ENCODE data around the gene CEP164.
"Not testable (repeated sequence)": the region's sequence is repeated elsewhere in the genome, so short reads cannot be mapped to it uniquely, and the experiment has no call there.

Gene CEP164

GRCh38 chr11:117443266-117444186, 115.9 kb downstream of the CEP164 start:
- DNase-seq, result peak; percentile 76

- DNase-seq, result peak; percentile 37
Measured at GRCh38 chr11:117444256-117444655, 116.6 kb downstream of the CEP164 start.

- DNase-seq, result no peak
Measured at GRCh38 chr11:117444711-117445658, 117.3 kb downstream of the CEP164 start.

GRCh38 chr11:117449111-117449693, 121.5 kb downstream of the CEP164 start:
- DNase-seq, result no peak

- no peak for DNase-seq
Measured at GRCh38 chr11:117453886-117454563, 126.4 kb downstream of the CEP164 start.

GRCh38 chr11:117454564-117454917, 126.9 kb downstream of the CEP164 start:
- no peak for DNase-seq

- DNase-seq, result no peak
Measured at GRCh38 chr11:117456027-117456720, 128.5 kb downstream of the CEP164 start.

GRCh38 chr11:117456721-117457029, 129.0 kb downstream of the CEP164 start:
- DNase-seq, result not testable (repeated sequence)

GRCh38 chr11:117457031-117457785, 129.6 kb downstream of the CEP164 start:
- peak; percentile 47 for DNase-seq

GRCh38 chr11:117457835-117458234, 130.2 kb downstream of the CEP164 start:
- DNase-seq, result no peak

- DNase-seq, result peak; percentile 29
Measured at GRCh38 chr11:117458275-117459122, 130.8 kb downstream of the CEP164 start.

GRCh38 chr11:117459123-117459978, 131.7 kb downstream of the CEP164 start:
- DNase-seq, result no peak

GRCh38 chr11:117459979-117460300, 132.3 kb downstream of the CEP164 start:
- no peak for DNase-seq

GRCh38 chr11:117461396-117462182, 133.9 kb downstream of the CEP164 start:
- no peak for DNase-seq

GRCh38 chr11:117462183-117462863, 134.7 kb downstream of the CEP164 start:
- no peak for DNase-seq

GRCh38 chr11:117462864-117463247, 135.2 kb downstream of the CEP164 start:
- DNase-seq, result no peak

Measured in COR-L47 (cell line).